ENCODE measurements around the gene NDUFS2. TPM values are rescaled to one million over a fixed set of nuclear protein-coding genes. Genes with fewer than 3 reads are reported as not detected.

NDUFS2 gene
- total and polyA plus RNA-seq, 10 of the 15 experiments (the other 5 are each of a cell fraction or from before 2014, with no cell fraction given), result 66.5 to 215 (median 148) TPM

DNA sequence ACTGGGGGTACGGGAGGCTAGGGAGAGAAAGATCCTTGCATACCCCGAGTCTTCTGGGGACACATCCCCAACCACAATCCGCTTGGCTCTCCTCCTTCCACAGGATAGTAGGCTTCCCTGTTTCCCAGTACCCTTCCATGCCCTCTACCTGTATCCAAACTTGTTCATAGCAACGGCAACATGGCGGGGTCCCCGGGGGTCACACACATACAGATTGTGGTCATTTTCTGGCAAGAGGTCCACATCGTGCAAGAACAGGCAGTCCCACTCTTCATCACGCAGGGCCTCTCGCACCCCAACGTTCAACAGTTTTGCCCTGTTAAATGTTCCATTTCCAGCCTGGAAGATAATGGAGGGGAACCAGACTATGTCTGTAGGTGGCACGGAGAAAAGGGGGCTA, 28.5 kb upstream of the NDUFS2 start:
- no peak for FAIRE-seq
- ChIA-PET CTCF (no interaction called here), POLR2A (no interaction called here), SMC1A (ENCODE audit: uncharacterized antibody, unreplicated experiment) (no interaction called here), RAD21 (ENCODE audit: unreplicated experiment) (no interaction called here)
- Histone ChIP-seq H3K27ac (ENCODE audit: control insufficient read depth, insufficient read depth) (no peak overlapping the region), H3K9ac (ENCODE audit: control insufficient read depth, insufficient read depth, low read length) (no peak overlapping the region), H3K4me1 (ENCODE audit: control insufficient read depth, insufficient read depth, low read length) (peaks cover 19% of the 10 kb centered on the region), H3K4me2 (ENCODE audit: control insufficient read depth, insufficient read depth) (no peak overlapping the region), H2AFZ (ENCODE audit: control insufficient read depth, low read depth, low read length) (no peak overlapping the region), H3K36me3 (ENCODE audit: control insufficient read depth in 2 of 2, insufficient read depth in 2 of 2, low read length in 1 of 2) (peaks cover 17 to 30% of the 10 kb centered on the region in 2 experiments), H3K4me3 (no peak overlapping the region), H3K27me3 (replicated peaks in 1 of 2; ENCODE audit: control insufficient read depth in 2 of 2, insufficient read depth in 2 of 2, low read length in 1 of 2) (no peaks in the 10 kb centered on the region), H3K79me2 (ENCODE audit: control insufficient read depth, insufficient read depth, low read length) (peaks cover 23% of the 10 kb centered on the region), H3K9me3 (replicated peaks; ENCODE audit: control insufficient read depth, insufficient read depth, low read length) (no peaks in the 10 kb centered on the region), H4K20me1 (ENCODE audit: control insufficient read depth, insufficient read depth) (no peaks in the 10 kb centered on the region)
- in situ Hi-C loops (cut with MboI), result no loop called here
- ATAC-seq, result no peak
- no TSS peak for BruUV-seq (replicated peaks)
- DNase-seq (ENCODE audit: low read depth, low spot score), result no peak
- intact Hi-C loops (cut with micrococcal nuclease; ENCODE audit: unreplicated experiment), result no loop called here
- WGBS (ENCODE audit: insufficient coverage, insufficient replicate concordance, low lambda C conversion rate, missing lambda C conversion rate), result 95% methylated on average over 11 of the region's 11 CpGs
- no peak for TF ChIP-seq EP300 (IDR thresholded peaks at IDR 0.05; ENCODE audit: borderline replicate concordance in 1 of 2, control insufficient read depth in 1 of 2, low read depth in 2 of 2, low read length in 2 of 2)
- TF ChIP-seq NR2C1 (IDR thresholded peaks at IDR 0.05), result no peak
- no peak for TF ChIP-seq TCF12 (IDR thresholded peaks at IDR 0.05; ENCODE audit: low read depth, low read length)
- no peak for TF ChIP-seq ZBTB11 (CRISPR knock-in tag; IDR thresholded peaks at IDR 0.05)
- TF ChIP-seq CEBPZ (IDR thresholded peaks at IDR 0.05; ENCODE audit: low read depth, low read length), result no peak
- TF ChIP-seq HDAC6 (IDR thresholded peaks at IDR 0.05; ENCODE audit: unreplicated experiment), result no peak
- TF ChIP-seq TAF1 (IDR thresholded peaks at IDR 0.05; ENCODE audit: borderline replicate concordance, low read depth, low read length), result no peak
- no peak for TF ChIP-seq CEBPB (IDR thresholded peaks at IDR 0.05; ENCODE audit: borderline replicate concordance in 1 of 2, low read depth in 2 of 2, low read length in 2 of 2)
- TF ChIP-seq, protein P1, sequence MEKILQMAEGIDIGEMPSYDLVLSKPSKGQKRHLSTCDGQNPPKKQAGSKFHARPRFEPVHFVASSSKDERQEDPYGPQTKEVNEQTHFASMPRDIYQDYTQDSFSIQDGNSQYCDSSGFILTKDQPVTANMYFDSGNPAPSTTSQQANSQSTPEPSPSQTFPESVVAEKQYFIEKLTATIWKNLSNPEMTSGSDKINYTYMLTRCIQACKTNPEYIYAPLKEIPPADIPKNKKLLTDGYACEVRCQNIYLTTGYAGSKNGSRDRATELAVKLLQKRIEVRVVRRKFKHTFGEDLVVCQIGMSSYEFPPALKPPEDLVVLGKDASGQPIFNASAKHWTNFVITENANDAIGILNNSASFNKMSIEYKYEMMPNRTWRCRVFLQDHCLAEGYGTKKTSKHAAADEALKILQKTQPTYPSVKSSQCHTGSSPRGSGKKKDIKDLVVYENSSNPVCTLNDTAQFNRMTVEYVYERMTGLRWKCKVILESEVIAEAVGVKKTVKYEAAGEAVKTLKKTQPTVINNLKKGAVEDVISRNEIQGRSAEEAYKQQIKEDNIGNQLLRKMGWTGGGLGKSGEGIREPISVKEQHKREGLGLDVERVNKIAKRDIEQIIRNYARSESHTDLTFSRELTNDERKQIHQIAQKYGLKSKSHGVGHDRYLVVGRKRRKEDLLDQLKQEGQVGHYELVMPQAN (conservative IDR thresholded peaks at IDR 0.05), result no peak
- TF ChIP-seq, protein P2, sequence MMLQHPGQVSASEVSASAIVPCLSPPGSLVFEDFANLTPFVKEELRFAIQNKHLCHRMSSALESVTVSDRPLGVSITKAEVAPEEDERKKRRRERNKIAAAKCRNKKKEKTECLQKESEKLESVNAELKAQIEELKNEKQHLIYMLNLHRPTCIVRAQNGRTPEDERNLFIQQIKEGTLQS (IDR thresholded peaks at IDR 0.05; ENCODE audit: borderline replicate concordance, extremely low read depth, low read depth, low read length), result no peak
- no peak for TF ChIP-seq EGR1 (IDR thresholded peaks at IDR 0.05; ENCODE audit: borderline replicate concordance in 1 of 2, low read depth in 2 of 2, low read length in 2 of 2)
- TF ChIP-seq ETV6 (conservative IDR thresholded peaks at IDR 0.05 in 1 of 2, IDR thresholded peaks at IDR 0.05 in 1 of 2; ENCODE audit: borderline replicate concordance in 1 of 2, low read depth in 1 of 2), result no peak
- TF ChIP-seq IKZF2 (IDR thresholded peaks at IDR 0.05), result no peak
